BJ (cell line): ENCODE measurements around the gene AGXT. TPM values are rescaled to one million over a fixed set of nuclear protein-coding genes. Genes with fewer than 3 reads are reported as not detected.

Experiments
- CTCF ChIA-PET: fragments of 350-600 bp; formaldehyde crosslinking; extraction: SDS; loops from one replicate; lab custom pipeline; 2021; ENCODE audit warnings: antibody characterized with exemption, inconsistent platforms; lab: Yijun Ruan, JAX
- POLR2A ChIA-PET: fragments of 300-600 bp; sonication (Branson Sonifier 250); formaldehyde crosslinking; extraction: SDS; loops from one replicate; lab custom pipeline; 2021; ENCODE audit warnings: antibody characterized with exemption; lab: Charles Lee
- DNase-seq: peaks from one replicate; pipeline ENCODE4 v3.0.0-alpha.2; 2011; ENCODE audit warnings: low read depth
- H3K27me3 ChIP-seq: 2 replicates; pipeline ENCODE4 v1.6.0; 2011; ENCODE audit warnings: low read length; ENCODE audit not compliant: control insufficient read depth, insufficient read depth
- H3K36me3 ChIP-seq: 2 replicates; pipeline ENCODE4 v1.5.1; 2011; ENCODE audit warnings: low read length; ENCODE audit not compliant: control insufficient read depth, insufficient read depth
- H3K4me3 ChIP-seq: 2 replicates; pipeline ENCODE4 v1.5.1; 2011; ENCODE audit warnings: low read depth, mild to moderate bottlenecking, control low read depth, low read length
- CTCF ChIP-seq: IDR thresholded peaks from 2 replicates; pipeline ENCODE4 v1.5.1; 2011; ENCODE audit warnings: low read depth, mild to moderate bottlenecking, control low read depth, inconsistent platforms, low read length, moderate library complexity; ENCODE audit not compliant: insufficient read depth
- polyA plus RNA-seq: library from polyadenylated mRNA; depleted of rRNA; stranded (reverse); fragments of >200 nt; gene quantifications from 2 replicates; pipeline ENCODE4 v1.2.3, GENCODE V29; 2011

AGXT gene
- polyA plus RNA-seq, 1 experiment, result not detected

GRCh38 chr2:240846873-240847595 lies 21.6 kb upstream of the AGXT start:
- CTCF ChIA-PET, result interaction anchor here (2.3 kb wide), 1 partner anchor 333 kb away, joined by 7 read pairs; no protein-coding TSS in a partner anchor
- no peak for TF ChIP-seq CTCF
- no peak overlapping the region for H3K4me3 ChIP-seq

DNA sequence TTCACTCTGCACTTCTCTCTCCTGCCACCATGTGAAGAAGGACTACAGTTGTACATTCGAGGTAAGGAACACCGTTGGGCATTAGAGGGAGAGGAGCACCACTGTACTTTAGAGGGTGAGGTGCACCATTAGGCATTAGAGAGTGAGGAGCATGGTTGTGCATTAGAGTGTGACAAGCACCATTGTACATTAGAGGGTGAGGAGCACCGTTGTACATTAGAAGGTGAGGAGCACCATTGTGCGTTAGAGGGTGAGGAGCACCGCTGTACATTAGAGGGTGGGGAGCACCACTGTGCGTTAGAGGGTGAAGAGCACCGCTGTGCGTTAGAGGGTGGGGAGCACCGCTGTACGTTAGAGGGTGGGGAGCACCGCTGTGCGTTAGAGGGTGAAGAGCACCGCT lies 20.8 kb upstream of the AGXT start:
- DNase-seq, result no peak
- Histone ChIP-seq H3K27me3 (no peaks in the 10 kb centered on the region; the same call in 1 of the 2 replicates), H3K36me3 (no peaks in the 10 kb centered on the region), H3K4me3 (no peak overlapping the region)
- no peak for TF ChIP-seq CTCF
- ChIA-PET CTCF (no interaction called here), POLR2A (no interaction called here)

More at GRCh38 chr2:240846873-240847595, 21.6 kb upstream of the AGXT start:
- POLR2A ChIA-PET, result no interaction called here
- DNase-seq, result no peak
- Histone ChIP-seq H3K36me3 (no peaks in the 10 kb centered on the region), H3K27me3 (no peaks in the 10 kb centered on the region; the same call in 1 of the 2 replicates)

DNA sequence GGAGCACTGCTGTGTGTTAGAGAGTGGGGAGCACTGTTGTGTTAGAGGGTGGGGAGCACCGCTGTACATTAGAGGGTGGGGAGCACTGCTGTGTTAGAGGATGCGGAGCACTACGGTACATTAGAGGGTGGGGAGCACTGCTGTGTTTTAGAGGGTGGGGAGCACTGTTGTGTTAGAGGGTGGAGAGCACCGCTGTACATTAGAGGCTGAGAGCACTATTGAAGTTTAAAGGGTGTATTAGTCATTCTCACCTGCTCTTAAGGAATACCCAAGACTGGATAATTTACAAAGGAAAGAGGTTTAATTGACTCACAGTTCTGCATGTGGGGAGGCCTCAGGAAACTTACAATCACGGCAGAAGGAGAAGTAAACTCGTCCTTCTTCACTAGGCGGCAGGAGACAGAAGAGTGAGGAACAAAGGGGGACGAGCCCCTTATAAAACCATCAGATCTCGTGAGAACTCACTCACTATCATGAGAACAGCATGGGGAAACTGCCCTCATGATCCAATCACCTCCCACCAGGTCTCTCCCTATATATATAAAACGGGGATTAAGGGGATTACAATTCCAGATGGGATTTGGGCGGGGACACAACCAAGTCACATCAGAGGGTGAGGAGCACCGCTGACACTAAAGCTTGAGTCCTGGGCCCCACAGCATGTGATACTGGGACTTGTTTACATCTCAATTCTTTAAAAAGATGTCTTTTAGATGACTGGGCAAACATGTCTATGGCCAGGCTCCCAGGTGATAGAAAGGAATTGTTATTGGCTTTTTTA lies 19.5 kb upstream of the AGXT start:
- H3K36me3 ChIP-seq, result no peaks in the 10 kb centered on the region
- H3K27me3 ChIP-seq, result no peaks in the 10 kb centered on the region; the same call in 1 of the 2 replicates
- CTCF ChIA-PET, result interaction anchor here (0.9 to 1.6 kb wide), 5 partner anchors 8 to 1029 kb away, joined by 3 to 8 read pairs (median 4); no protein-coding TSS in a partner anchor
- no peak for DNase-seq
- TF ChIP-seq CTCF, result no peak
- no peak overlapping the region for H3K4me3 ChIP-seq
- POLR2A ChIA-PET, result no interaction called here

DNA sequence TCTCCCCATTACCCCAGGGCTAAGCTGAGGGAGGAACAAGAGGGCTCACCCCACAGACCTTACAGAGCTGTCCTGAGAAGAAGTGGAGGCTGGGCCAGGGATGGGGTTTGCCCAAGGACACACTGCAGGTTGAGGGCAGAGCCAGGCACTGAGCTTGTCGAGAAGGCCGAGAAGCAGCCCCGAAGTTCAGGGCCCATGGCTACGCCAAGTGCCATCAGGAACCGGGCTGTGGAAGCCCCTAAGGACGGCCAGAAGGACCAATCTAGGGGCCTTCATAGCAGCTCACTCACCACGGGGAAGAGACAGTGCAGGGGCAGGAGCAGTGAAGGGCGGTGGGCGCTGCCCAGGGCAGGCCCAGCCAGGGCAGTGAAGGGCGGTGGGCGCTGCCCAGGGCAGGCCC lies 18.6 kb upstream of the AGXT start:
- POLR2A ChIA-PET, result no interaction called here
- no peak overlapping the region for H3K4me3 ChIP-seq

More for the DNA sequence above, 18.6 kb upstream of the AGXT start:
- Histone ChIP-seq H3K36me3 (no peaks in the 10 kb centered on the region), H3K27me3 (no peaks in the 10 kb centered on the region)
- CTCF ChIA-PET, result interaction anchor here (0.7 to 1.6 kb wide), 6 partner anchors 9 to 1028 kb away, joined by 3 to 8 read pairs (median 4); no protein-coding TSS in a partner anchor
- no peak for TF ChIP-seq CTCF
- DNase-seq, result no peak
